Spleen (tissue), 7 donors: Measurements from ENCODE around the gene WASHC2C.
"Not testable (repeated sequence)": the region's sequence is repeated elsewhere in the genome, so short reads cannot be mapped to it uniquely, and the experiment has no call there.

Experiments
- POLR2A ChIP-seq, 3 donors: fragments of 450-650 bp; IDR thresholded peaks; one replicate each; pipeline ENCODE4 v1.5.1; 2017; ENCODE audit warnings: antibody characterized with exemption in 3 of 3, mild to moderate bottlenecking in 1 of 3
- POLR2AphosphoS5 ChIP-seq, 3 donors: sonication (generic); formaldehyde crosslinking; IDR thresholded peaks; one replicate each; pipeline ENCODE4 v1.5.1; 2017; ENCODE audit warnings: antibody characterized with exemption in 3 of 3
- TF ChIP-seq, protein P1 (sequence below), 11 experiments: fragments of 200-600 bp in 7 of 11; fragments of 450-650 bp in 4 of 11; sonication (generic) in 4 of 11; IDR thresholded peaks in 8 of 11; conservative IDR thresholded peaks in 3 of 11; 1 replicate in 7 of 11; 2 replicates in 4 of 11; pipeline versions ENCODE4 v1.4.0 to v1.8.0; 2016 to 2021; ENCODE audit warnings: antibody characterized with exemption in 11 of 11, inconsistent platforms in 4 of 11, mild to moderate bottlenecking in 1 of 11
- donor health status: DM: no; HTN: no; CAD: no; lungs with moderate emphysema.
- donor health status: DM: no; HTN: no; CAD: no.
- donor health status: DM: no; HTN: no; CAD: no.

DNA sequence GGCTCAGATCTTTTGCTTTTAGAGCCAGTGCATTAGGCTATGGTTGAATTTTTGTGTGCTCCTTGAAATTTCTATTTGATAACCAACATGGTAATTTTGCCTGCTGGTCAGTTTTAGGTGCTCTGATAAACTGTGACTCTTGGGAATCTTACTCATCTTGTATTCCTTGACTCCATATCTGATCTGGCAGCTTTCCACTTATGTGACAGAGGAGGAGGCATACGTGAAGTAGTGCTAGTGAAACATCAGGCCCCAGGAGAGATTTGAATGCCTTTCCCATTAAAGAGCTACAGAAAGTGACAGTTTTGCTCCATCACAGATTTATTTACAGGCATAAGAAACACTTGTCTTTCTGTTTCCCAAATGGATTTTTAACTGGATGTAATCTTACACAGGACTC lies 59.2 kb downstream of the WASHC2C start:
- TF ChIP-seq, protein P1, sequence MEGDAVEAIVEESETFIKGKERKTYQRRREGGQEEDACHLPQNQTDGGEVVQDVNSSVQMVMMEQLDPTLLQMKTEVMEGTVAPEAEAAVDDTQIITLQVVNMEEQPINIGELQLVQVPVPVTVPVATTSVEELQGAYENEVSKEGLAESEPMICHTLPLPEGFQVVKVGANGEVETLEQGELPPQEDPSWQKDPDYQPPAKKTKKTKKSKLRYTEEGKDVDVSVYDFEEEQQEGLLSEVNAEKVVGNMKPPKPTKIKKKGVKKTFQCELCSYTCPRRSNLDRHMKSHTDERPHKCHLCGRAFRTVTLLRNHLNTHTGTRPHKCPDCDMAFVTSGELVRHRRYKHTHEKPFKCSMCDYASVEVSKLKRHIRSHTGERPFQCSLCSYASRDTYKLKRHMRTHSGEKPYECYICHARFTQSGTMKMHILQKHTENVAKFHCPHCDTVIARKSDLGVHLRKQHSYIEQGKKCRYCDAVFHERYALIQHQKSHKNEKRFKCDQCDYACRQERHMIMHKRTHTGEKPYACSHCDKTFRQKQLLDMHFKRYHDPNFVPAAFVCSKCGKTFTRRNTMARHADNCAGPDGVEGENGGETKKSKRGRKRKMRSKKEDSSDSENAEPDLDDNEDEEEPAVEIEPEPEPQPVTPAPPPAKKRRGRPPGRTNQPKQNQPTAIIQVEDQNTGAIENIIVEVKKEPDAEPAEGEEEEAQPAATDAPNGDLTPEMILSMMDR (IDR thresholded peaks at IDR 0.05 in 8 of 11, conservative IDR thresholded peaks at IDR 0.05 in 3 of 11), result not testable (repeated sequence)
- not testable (repeated sequence) for TF ChIP-seq POLR2AphosphoS5, POLR2A (IDR thresholded peaks at IDR 0.05)
